HFFc6 (cell line): ENCODE results near the gene AQP1. TPM values are rescaled to one million over a fixed set of nuclear protein-coding genes. Genes with fewer than 3 reads are reported as not detected.

Experiments used
- DNase-seq: peaks from one replicate; pipeline ENCODE4 v3.0.0-alpha.2; 2018
- H3K27ac Mint-ChIP-seq: 2 replicates; pipeline ENCODE4 v1.8.0; 2020; ENCODE audit warnings: mild to moderate bottlenecking, mixed read lengths
- H3K27me3 Mint-ChIP-seq: 2 replicates; pipeline ENCODE4 v1.8.0; 2021; ENCODE audit warnings: mild to moderate bottlenecking, moderate library complexity, mixed read lengths; ENCODE audit not compliant: insufficient read depth
- H3K36me3 Mint-ChIP-seq: 2 replicates; pipeline ENCODE4 v1.8.0; 2021; ENCODE audit warnings: low read depth, mixed read lengths
- H3K4me1 Mint-ChIP-seq: 2 replicates; pipeline ENCODE4 v1.8.0; 2020; ENCODE audit warnings: low read depth, mixed read lengths
- H3K4me3 Mint-ChIP-seq: 2 replicates; pipeline ENCODE4 v1.8.0; 2020; ENCODE audit warnings: mild to moderate bottlenecking, moderate library complexity, mixed read lengths
- H3K9me3 Mint-ChIP-seq: 2 replicates; pipeline ENCODE4 v1.8.0; 2020; ENCODE audit warnings: mild to moderate bottlenecking, mixed read lengths
- CTCF ChIP-seq: fragments of 200-600 bp; sonication (generic); IDR thresholded peaks from 2 replicates; pipeline ENCODE4 v1.5.0; 2021; ENCODE audit warnings: antibody characterized with exemption, mild to moderate bottlenecking
- total RNA-seq, 6 experiments: library from RNA; stranded (reverse); fragmentation: NEBNext Ultra II Directional; extraction: Animal tissue kit (Norgen Biotek cat#: 25700); gene quantifications; 2 replicates in 1 of 6; 3 replicates in 5 of 6; pipeline ENCODE4 v1.2.3, GENCODE V29; 2021

The AQP1 gene
- total RNA-seq, 6 experiments from 2014 or later = 0.40 to 0.94 (median 0.57) TPM

- TF ChIP-seq CTCF = no peak
- Mint-ChIP-seq H3K27ac (peak overlapping the region; percentile 75), H3K27me3 (peaks cover 22% of the 10 kb centered on the region), H3K36me3 (no peaks in the 10 kb centered on the region), H3K4me1 (peaks cover 13% of the 10 kb centered on the region), H3K4me3 (peak overlapping the region; percentile 39; the same call in 1 of the 2 replicates), H3K9me3 (no peaks in the 10 kb centered on the region)
- peak; percentile 80 for DNase-seq
Observed at GRCh38 chr7:30914596-30914995, 2.9 kb downstream of the AQP1 start.

GRCh38 chr7:30915005-30915601 lies 3.5 kb downstream of the AQP1 start:
- Mint-ChIP-seq H3K36me3 (no peaks in the 10 kb centered on the region), H3K27me3 (peaks cover 22% of the 10 kb centered on the region), H3K9me3 (no peaks in the 10 kb centered on the region), H3K4me3 (no peak overlapping the region), H3K4me1 (peaks cover 18% of the 10 kb centered on the region), H3K27ac (peak overlapping the region; percentile 75)
- TF ChIP-seq CTCF = no peak
- DNase-seq = peak; percentile 15

DNA sequence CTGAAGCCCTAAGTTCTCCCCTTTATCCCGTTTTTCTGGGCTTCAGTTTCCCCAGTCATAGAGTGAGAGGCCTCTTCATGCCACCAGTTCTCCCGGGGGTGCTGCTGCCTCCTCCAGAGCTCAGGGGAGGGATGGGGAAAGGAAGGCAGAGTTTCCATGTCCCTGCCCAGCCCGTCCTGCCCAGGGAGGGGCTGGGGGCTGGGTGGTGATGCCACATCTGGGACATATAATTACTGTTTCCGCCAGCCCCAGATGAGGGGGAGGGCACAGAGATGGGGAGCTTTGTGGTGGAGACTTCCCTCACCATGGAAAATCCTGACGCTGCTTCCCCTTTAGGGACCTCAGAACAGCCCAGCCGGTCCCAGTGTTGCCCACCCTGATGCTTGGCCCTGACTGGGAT lies 4.1 kb downstream of the AQP1 start:
- H3K27me3 Mint-ChIP-seq = peaks cover 21% of the 10 kb centered on the region
- H3K27ac Mint-ChIP-seq = no peak overlapping the region
- no peak for DNase-seq

DNA sequence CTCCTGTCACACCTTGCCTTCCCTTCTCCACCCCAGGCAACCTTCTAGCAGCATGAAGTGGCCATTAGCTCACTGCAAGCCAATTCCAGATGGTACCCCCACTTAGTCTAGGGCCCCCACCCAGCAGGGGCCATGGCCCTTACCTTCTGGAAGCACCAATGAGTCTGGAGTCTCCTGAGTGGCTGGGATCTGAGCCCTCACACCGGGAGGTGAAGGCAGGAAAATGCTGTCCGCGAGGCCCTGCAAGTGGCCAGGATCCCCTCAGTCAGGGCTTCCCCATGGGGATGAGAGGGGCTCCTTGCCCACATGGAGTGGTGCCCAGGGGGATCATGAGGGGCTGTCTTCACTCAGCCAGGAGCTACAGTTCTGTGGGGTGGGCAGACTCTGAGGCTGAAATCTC lies 4.6 kb downstream of the AQP1 start:
- no peaks in the 10 kb centered on the region for H3K36me3 Mint-ChIP-seq
- DNase-seq = no peak
- peaks cover 19% of the 10 kb centered on the region for H3K27me3 Mint-ChIP-seq
- no peak overlapping the region; the same call in 1 of the 2 replicates for H3K27ac Mint-ChIP-seq
- no peaks in the 10 kb centered on the region for H3K9me3 Mint-ChIP-seq
- no peak for TF ChIP-seq CTCF
- no peak overlapping the region for H3K4me3 Mint-ChIP-seq
- H3K4me1 Mint-ChIP-seq = peaks cover 29% of the 10 kb centered on the region

More for the DNA sequence above, 4.1 kb downstream of the AQP1 start:
- no peaks in the 10 kb centered on the region for H3K9me3 Mint-ChIP-seq
- H3K36me3 Mint-ChIP-seq = no peaks in the 10 kb centered on the region
- TF ChIP-seq CTCF = no peak
- H3K4me1 Mint-ChIP-seq = peaks cover 24% of the 10 kb centered on the region
- no peak overlapping the region for H3K4me3 Mint-ChIP-seq

DNA sequence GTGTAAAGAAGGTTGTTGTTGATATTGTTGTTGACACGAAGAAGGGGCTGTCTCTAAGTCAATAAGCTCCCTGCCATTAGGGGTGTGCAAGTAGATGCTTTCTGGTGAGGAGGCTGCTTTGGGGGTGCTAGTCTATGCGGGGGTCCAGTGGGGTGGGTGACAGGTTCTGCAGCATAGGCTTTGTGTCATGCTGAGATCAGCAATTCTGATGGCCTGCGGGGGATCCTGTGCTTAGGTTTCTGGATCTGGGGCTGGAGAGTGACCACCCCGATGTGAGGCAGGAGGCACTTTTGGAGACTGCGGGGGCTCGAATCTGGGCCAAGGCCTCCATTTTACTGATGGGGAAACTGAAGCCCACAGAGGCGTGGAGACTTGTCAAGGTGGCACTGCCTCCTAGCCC lies 5.1 kb downstream of the AQP1 start:
- no peaks in the 10 kb centered on the region for H3K36me3 Mint-ChIP-seq
- no peak for DNase-seq
- H3K4me3 Mint-ChIP-seq = no peak overlapping the region
- no peak overlapping the region for H3K27ac Mint-ChIP-seq
- TF ChIP-seq CTCF = no peak
- peaks cover 19% of the 10 kb centered on the region for H3K27me3 Mint-ChIP-seq
- peaks cover 32% of the 10 kb centered on the region for H3K4me1 Mint-ChIP-seq
- H3K9me3 Mint-ChIP-seq = no peaks in the 10 kb centered on the region
